B cell (primary cell): Measurements from ENCODE around the gene USP17L28. TPM values are rescaled to one million over a fixed set of nuclear protein-coding genes. Genes with fewer than 3 reads are reported as not detected.

Experiments used
- polyA plus RNA-seq: library from polyadenylated mRNA; depleted of rRNA; stranded (reverse); fragments of >200 nt; gene quantifications from 2 replicates; pipeline ENCODE4 v1.2.3, GENCODE V29; 2012
- total RNA-seq, 2 donors: library from RNA; stranded (reverse); fragments of 120-200 nt in 1 of 2; gene quantifications; 1 replicate in 1 of 2; 2 replicates in 1 of 2; pipeline versions ENCODE4 v1.2.3 to v1.2.4, GENCODE V29; 2013 to 2022

Gene USP17L28
- total and polyA plus RNA-seq, 2 donors (not counting 1 experiment from before 2014, with no cell fraction given), result not detected

Other genes starting within 250 kb of the USP17L28 start
- not detected in 2 replicates for gene FAM90A26, start 178.5 kb upstream of the USP17L28 start, total RNA-seq
- 0.04 TPM in 1 of 2 replicates, not detected in the other for gene FAM90A26, start 178.5 kb upstream of the USP17L28 start, polyA plus RNA-seq
- gene USP17L10, start 138.2 kb upstream of the USP17L28 start, total RNA-seq, result not detected in 2 replicates
- gene USP17L10, start 138.2 kb upstream of the USP17L28 start, polyA plus RNA-seq, result not detected in 2 replicates
- not detected in 2 replicates for gene USP17L11, start 133.5 kb upstream of the USP17L28 start, total RNA-seq
- not detected in 2 replicates for gene USP17L11, start 133.5 kb upstream of the USP17L28 start, polyA plus RNA-seq
- not detected in 2 replicates for gene USP17L12, start 128.7 kb upstream of the USP17L28 start, total RNA-seq
- gene USP17L12, start 128.7 kb upstream of the USP17L28 start, polyA plus RNA-seq, result not detected in 2 replicates
- gene USP17L13, start 124.0 kb upstream of the USP17L28 start, total RNA-seq, result not detected in 2 replicates
- gene USP17L13, start 124.0 kb upstream of the USP17L28 start, polyA plus RNA-seq, result not detected in 2 replicates
- not detected in 2 replicates for gene USP17L15, start 114.5 kb upstream of the USP17L28 start, total RNA-seq
- not detected in 2 replicates for gene USP17L15, start 114.5 kb upstream of the USP17L28 start, polyA plus RNA-seq
- gene USP17L17, start 105.0 kb upstream of the USP17L28 start, total RNA-seq, result not detected in 2 replicates
- gene USP17L17, start 105.0 kb upstream of the USP17L28 start, polyA plus RNA-seq, result not detected in 2 replicates
- not detected in 2 replicates for gene USP17L18, start 100.3 kb upstream of the USP17L28 start, total RNA-seq
- not detected in 2 replicates for gene USP17L18, start 100.3 kb upstream of the USP17L28 start, polyA plus RNA-seq
- not detected in 2 replicates for gene USP17L19, start 95.5 kb upstream of the USP17L28 start, total RNA-seq
- gene USP17L19, start 95.5 kb upstream of the USP17L28 start, polyA plus RNA-seq, result not detected in 2 replicates
- gene USP17L20, start 90.8 kb upstream of the USP17L28 start, total RNA-seq, result not detected in 2 replicates
- not detected in 2 replicates for gene USP17L20, start 90.8 kb upstream of the USP17L28 start, polyA plus RNA-seq
- gene USP17L21, start 86.0 kb upstream of the USP17L28 start, total RNA-seq, result not detected in 2 replicates
- not detected in 2 replicates for gene USP17L21, start 86.0 kb upstream of the USP17L28 start, polyA plus RNA-seq
- gene USP17L22, start 81.3 kb upstream of the USP17L28 start, total RNA-seq, result not detected in 2 replicates
- gene USP17L22, start 81.3 kb upstream of the USP17L28 start, polyA plus RNA-seq, result not detected in 2 replicates
- gene USP17L24, start 23.7 kb upstream of the USP17L28 start, total RNA-seq, result not detected in 2 replicates
- gene USP17L24, start 23.7 kb upstream of the USP17L28 start, polyA plus RNA-seq, result not detected in 2 replicates
- gene USP17L25, start 19.0 kb upstream of the USP17L28 start, total RNA-seq, result not detected in 2 replicates
- not detected in 2 replicates for gene USP17L25, start 19.0 kb upstream of the USP17L28 start, polyA plus RNA-seq
- not detected in 2 replicates for gene USP17L26, start 14.2 kb upstream of the USP17L28 start, total RNA-seq
- not detected in 2 replicates for gene USP17L26, start 14.2 kb upstream of the USP17L28 start, polyA plus RNA-seq
- not detected in 2 replicates for gene USP17L5, start 9.5 kb upstream of the USP17L28 start, total RNA-seq
- not detected in 2 replicates for gene USP17L5, start 9.5 kb upstream of the USP17L28 start, polyA plus RNA-seq
- not detected in 2 replicates for gene USP17L27, start 4.7 kb upstream of the USP17L28 start, total RNA-seq
- not detected in 2 replicates for gene USP17L27, start 4.7 kb upstream of the USP17L28 start, polyA plus RNA-seq
- gene USP17L29, start 4.7 kb downstream of the USP17L28 start, total RNA-seq, result not detected in 2 replicates
- gene USP17L29, start 4.7 kb downstream of the USP17L28 start, polyA plus RNA-seq, result not detected in 2 replicates
- gene USP17L30, start 14.2 kb downstream of the USP17L28 start, total RNA-seq, result not detected in 2 replicates
- gene USP17L30, start 14.2 kb downstream of the USP17L28 start, polyA plus RNA-seq, result not detected in 2 replicates
- gene DEFB131A, start 95.5 kb downstream of the USP17L28 start, total RNA-seq, result not detected in 2 replicates
- gene DEFB131A, start 95.5 kb downstream of the USP17L28 start, polyA plus RNA-seq, result not detected in 2 replicates